Parathyroid adenoma (tissue), 2 donors: Measurements from ENCODE around the gene THOC1.
A peak's percentile ranks its signal among the peaks of the same experiment; 100 is the strongest.

Experiments used
- H2AFZ ChIP-seq: fragments of 300-600 bp; sonication (generic); one replicate; pipeline ENCODE4 v1.7.0; 2017; ENCODE audit warnings: antibody characterized with exemption, mild to moderate bottlenecking
- H3K27ac ChIP-seq: fragments of 300-600 bp; sonication (generic); one replicate; pipeline ENCODE4 v1.7.0; 2017
- H3K27me3 ChIP-seq: fragments of 300-600 bp; sonication (generic); one replicate; pipeline ENCODE4 v1.7.0; 2017; ENCODE audit warnings: low read length; ENCODE audit not compliant: control insufficient read depth, insufficient read depth
- H3K36me3 ChIP-seq: fragments of 300-600 bp; sonication (generic); one replicate; pipeline ENCODE4 v1.7.0; 2017; ENCODE audit warnings: low read length; ENCODE audit not compliant: control insufficient read depth, insufficient read depth
- H3K4me1 ChIP-seq: fragments of 300-600 bp; sonication (generic); one replicate; pipeline ENCODE4 v1.7.0; 2017; ENCODE audit warnings: control low read depth
- H3K4me2 ChIP-seq: fragments of 300-600 bp; sonication (generic); one replicate; pipeline ENCODE4 v1.7.0; 2017; ENCODE audit warnings: low read length
- H3K4me3 ChIP-seq: fragments of 300-600 bp; sonication (generic); one replicate; pipeline ENCODE4 v1.7.0; 2017; ENCODE audit warnings: low read depth, low read length
- H3K79me2 ChIP-seq: fragments of 300-600 bp; sonication (generic); one replicate; pipeline ENCODE4 v1.7.0; 2017; ENCODE audit warnings: control low read depth
- H3K9ac ChIP-seq: fragments of 300-600 bp; sonication (generic); one replicate; pipeline ENCODE4 v1.7.0; 2017; ENCODE audit warnings: mild to moderate bottlenecking
- H3K9me3 ChIP-seq: fragments of 300-600 bp; sonication (generic); one replicate; pipeline ENCODE4 v1.7.0; 2017; ENCODE audit warnings: low read length; ENCODE audit not compliant: control insufficient read depth
- CTCF ChIP-seq: fragments of 300-600 bp; sonication (generic); IDR thresholded peaks from one replicate; pipeline ENCODE4 v1.7.0; 2017; ENCODE audit warnings: antibody characterized with exemption, mild to moderate bottlenecking
- donor health status: primary hyperparathyroidism.

Gene THOC1

GRCh38 chr18:267688-268552 lies at the start of gene THOC1:
TSS of gene THOC1 (minus strand) at chr18:268047. CDS start at chr18:268019, 28 bp downstream.
- no peaks in the 10 kb centered on the region for H3K9me3 ChIP-seq
- H3K27ac ChIP-seq = peak within 1 kb of the TSS; percentile 93
- H3K27me3 ChIP-seq = no peaks in the 10 kb centered on the region
- no peak for TF ChIP-seq CTCF
- peaks cover 9% of the 10 kb centered on the region for H3K79me2 ChIP-seq
- peak within 1 kb of the TSS; percentile 95 for H3K9ac ChIP-seq
- no peaks in the 10 kb centered on the region for H3K36me3 ChIP-seq
- peak within 1 kb of the TSS; percentile 99 for H2AFZ ChIP-seq
- peak within 1 kb of the TSS; percentile 98 for H3K4me3 ChIP-seq
- peaks cover 6% of the 10 kb centered on the region for H3K4me1 ChIP-seq
- peak within 1 kb of the TSS; percentile 86 for H3K4me2 ChIP-seq

GRCh38 chr18:317618-318017 lies 49.8 kb upstream of the THOC1 start:
- Histone ChIP-seq H3K9ac (no peak overlapping the region), H3K4me2 (no peak overlapping the region), H3K4me3 (no peak overlapping the region), H2AFZ (no peak overlapping the region), H3K27ac (no peak overlapping the region), H3K36me3 (no peaks in the 10 kb centered on the region), H3K9me3 (no peaks in the 10 kb centered on the region), H3K4me1 (no peaks in the 10 kb centered on the region), H3K27me3 (no peaks in the 10 kb centered on the region), H3K79me2 (no peaks in the 10 kb centered on the region)
- TF ChIP-seq CTCF = no peak

- H3K9ac ChIP-seq = no peak overlapping the region
- H3K36me3 ChIP-seq = no peaks in the 10 kb centered on the region
- H3K27me3 ChIP-seq = no peaks in the 10 kb centered on the region
- no peak overlapping the region for H3K27ac ChIP-seq
- no peaks in the 10 kb centered on the region for H3K4me1 ChIP-seq
- no peaks in the 10 kb centered on the region for H3K79me2 ChIP-seq
- H3K4me2 ChIP-seq = no peak overlapping the region
- no peak overlapping the region for H3K4me3 ChIP-seq
- H3K9me3 ChIP-seq = no peaks in the 10 kb centered on the region
- TF ChIP-seq CTCF = no peak
- no peak overlapping the region for H2AFZ ChIP-seq
Observed at GRCh38 chr18:316393-316792, 48.5 kb upstream of the THOC1 start.

- Histone ChIP-seq H3K4me2 (no peak overlapping the region), H3K27me3 (no peaks in the 10 kb centered on the region), H3K9me3 (no peaks in the 10 kb centered on the region), H3K36me3 (no peaks in the 10 kb centered on the region), H2AFZ (no peak overlapping the region), H3K4me1 (no peaks in the 10 kb centered on the region), H3K27ac (no peak overlapping the region), H3K9ac (no peak overlapping the region), H3K79me2 (no peaks in the 10 kb centered on the region), H3K4me3 (no peak overlapping the region)
- no peak for TF ChIP-seq CTCF
Observed at GRCh38 chr18:313931-314330, 46.1 kb upstream of the THOC1 start.

GRCh38 chr18:312415-312814 lies 44.6 kb upstream of the THOC1 start:
- H3K9me3 ChIP-seq = no peaks in the 10 kb centered on the region
- H2AFZ ChIP-seq = no peak overlapping the region
- no peaks in the 10 kb centered on the region for H3K36me3 ChIP-seq
- H3K9ac ChIP-seq = no peak overlapping the region
- H3K4me1 ChIP-seq = no peaks in the 10 kb centered on the region
- H3K79me2 ChIP-seq = no peaks in the 10 kb centered on the region
- H3K27me3 ChIP-seq = no peaks in the 10 kb centered on the region
- H3K4me2 ChIP-seq = no peak overlapping the region
- H3K27ac ChIP-seq = no peak overlapping the region
- H3K4me3 ChIP-seq = no peak overlapping the region
- TF ChIP-seq CTCF = no peak
